SU-DHL-6 (cell line): ENCODE measurements around the gene ACOX3.

Experiments used
- CTCF ChIP-seq: fragments of 200-600 bp; sonication (generic); IDR thresholded peaks from one replicate; pipeline ENCODE4 v1.5.1; 2017; ENCODE audit warnings: antibody characterized with exemption, mild to moderate bottlenecking, low read length, moderate library complexity; ENCODE audit not compliant: insufficient read depth, poor library complexity, severe bottlenecking
- EZH2phosphoT487 ChIP-seq: fragments of 200-600 bp; sonication (generic), shearing (Covaris generic); conservative IDR thresholded peaks from 2 replicates; pipeline ENCODE4 v1.6.1; 2018; ENCODE audit warnings: mild to moderate bottlenecking, antibody characterized with exemption, low read length, moderate library complexity, mixed read lengths

- TF ChIP-seq CTCF (no peak), EZH2phosphoT487 (no peak)
These were observed 104.0 kb downstream of the ACOX3 start for GRCh38 chr4:8336412-8337075.
